IMR-90 (cell line): ENCODE data around the gene FLYWCH1.

ENCODE experiments used
- BHLHE40 ChIP-seq: fragments of 150-350 bp; IDR thresholded peaks from 2 replicates; pipeline ENCODE4 v1.6.1; 2016; ENCODE audit warnings: mild to moderate bottlenecking, low read depth, low read length
- CEBPB ChIP-seq: IDR thresholded peaks from 2 replicates; pipeline ENCODE4 v1.6.1; 2012; ENCODE audit warnings: low read depth, low read length, improper control_type of control experiment
- CTCF ChIP-seq: conservative IDR thresholded peaks from 2 replicates; pipeline ENCODE4 v1.5.1; 2012; ENCODE audit warnings: mild to moderate bottlenecking, low read depth, low read length, improper control_type of control experiment
- ELK1 ChIP-seq: fragments of 150-350 bp; IDR thresholded peaks from 2 replicates; pipeline ENCODE4 v1.6.1; 2016; ENCODE audit warnings: low read depth, mild to moderate bottlenecking, low read length, moderate library complexity, borderline replicate concordance
- POLR2A ChIP-seq: IDR thresholded peaks from 2 replicates; pipeline ENCODE4 v1.6.1; 2012; ENCODE audit warnings: mild to moderate bottlenecking, low read depth, low read length
- RFX5 ChIP-seq: IDR thresholded peaks from 2 replicates; pipeline ENCODE4 v1.8.0; 2012; ENCODE audit warnings: low read depth, mild to moderate bottlenecking, low read length, moderate library complexity
- USF2 ChIP-seq: fragments of 150-350 bp; IDR thresholded peaks from 2 replicates; pipeline ENCODE4 v1.6.1; 2017; ENCODE audit warnings: mild to moderate bottlenecking, antibody characterized with exemption, low read length, low read depth

- TF ChIP-seq POLR2A (no peak), CTCF (peak; percentile 95), ELK1 (no peak), BHLHE40 (no peak), USF2 (no peak), RFX5 (no peak), CEBPB (no peak)
Measured at GRCh38 chr16:2927010-2927646, 15.4 kb downstream of the FLYWCH1 start.
